GM23338 (cell line): ENCODE data around the gene GHR. TPM values are rescaled to one million over a fixed set of nuclear protein-coding genes. Genes with fewer than 3 reads are reported as not detected.

Experiments
- ATAC-seq: fragments of 200-7000 bp; cut with Tn5 transposase; 3 replicates; pipeline ENCODE4 v1.9.1; 2020
- DNase-seq: peaks from one replicate; pipeline ENCODE4 v3.0.0-alpha.2; 2015; ENCODE audit warnings: low spot score
- H2AFZ ChIP-seq: fragments of 200-600 bp; sonication (generic); 2 replicates; pipeline ENCODE4 v1.8.0; 2016; ENCODE audit warnings: antibody characterized with exemption, mild to moderate bottlenecking, moderate library complexity
- H3F3A ChIP-seq: fragments of 200-600 bp; sonication (generic); replicated peaks from 2 replicates; pipeline ENCODE4 v1.8.0; 2017; ENCODE audit warnings: antibody characterized with exemption, mixed run types, low read depth
- H3K27ac ChIP-seq: fragments of 200-600 bp; sonication (generic); 2 replicates; pipeline ENCODE4 v1.6.1; 2016; ENCODE audit warnings: low read depth
- H3K27me3 ChIP-seq: fragments of 200-600 bp; sonication (generic); 2 replicates; pipeline ENCODE4 v1.8.0; 2016; ENCODE audit warnings: mild to moderate bottlenecking, mixed run types, moderate library complexity; ENCODE audit not compliant: insufficient read depth
- H3K36me3 ChIP-seq: fragments of 200-600 bp; sonication (generic); 2 replicates; pipeline ENCODE4 v1.8.0; 2016; ENCODE audit warnings: mild to moderate bottlenecking; ENCODE audit not compliant: insufficient read depth
- H3K4me1 ChIP-seq: fragments of 200-600 bp; sonication (generic); 2 replicates; pipeline ENCODE4 v1.8.0; 2016; ENCODE audit warnings: mild to moderate bottlenecking, moderate library complexity; ENCODE audit not compliant: insufficient read depth
- H3K4me2 ChIP-seq: fragments of 200-600 bp; sonication (generic); 2 replicates; pipeline ENCODE4 v1.7.1; 2017; ENCODE audit warnings: mixed run types
- H3K4me3 ChIP-seq: fragments of 200-600 bp; sonication (generic); 2 replicates; pipeline ENCODE4 v1.6.1; 2016; ENCODE audit warnings: mixed run types
- H3K79me2 ChIP-seq: fragments of 200-600 bp; sonication (generic); replicated peaks from 2 replicates; pipeline ENCODE4 v1.8.0; 2017; ENCODE audit warnings: mild to moderate bottlenecking; ENCODE audit not compliant: insufficient read depth
- H3K9me2 ChIP-seq: fragments of 200-600 bp; sonication (generic); 2 replicates; pipeline ENCODE4 v1.8.0; 2017; ENCODE audit not compliant: insufficient read depth
- H4K20me1 ChIP-seq: fragments of 200-600 bp; sonication (generic); replicated peaks from 2 replicates; pipeline ENCODE4 v1.8.0; 2017; ENCODE audit warnings: mild to moderate bottlenecking; ENCODE audit not compliant: insufficient read depth
- H3K27ac Mint-ChIP-seq: 2 replicates; pipeline ENCODE4 v1.8.0; 2020; ENCODE audit warnings: inconsistent platforms, mild to moderate bottlenecking, moderate library complexity, mixed read lengths
- H3K27me3 Mint-ChIP-seq: 3 replicates; pipeline ENCODE4 v1.8.0; 2022; ENCODE audit warnings: low read depth, mild to moderate bottlenecking, moderate library complexity, mixed read lengths, inconsistent platforms; ENCODE audit not compliant: insufficient read depth, poor library complexity
- H3K36me3 Mint-ChIP-seq: 3 replicates; pipeline ENCODE4 v1.8.0; 2021; ENCODE audit warnings: low read depth, mild to moderate bottlenecking, inconsistent platforms, moderate library complexity, mixed read lengths
- H3K4me1 Mint-ChIP-seq: 3 replicates; pipeline ENCODE4 v1.8.0; 2020; ENCODE audit warnings: mild to moderate bottlenecking, inconsistent platforms, mixed read lengths
- H3K4me3 Mint-ChIP-seq: 3 replicates; pipeline ENCODE4 v1.8.0; 2021; ENCODE audit warnings: moderate library complexity, mild to moderate bottlenecking, inconsistent platforms, mixed read lengths
- H3K9me3 Mint-ChIP-seq: 3 replicates; pipeline ENCODE4 v1.8.0; 2020; ENCODE audit warnings: moderate library complexity, mild to moderate bottlenecking, inconsistent platforms, mixed read lengths
- CTCF ChIP-seq, 2 experiments: fragments of 200-600 bp in 1 of 2; sonication (generic) in 1 of 2; conservative IDR thresholded peaks; 2 replicates each; pipeline versions ENCODE4 v1.5.1 to v1.6.1; 2016 to 2017; ENCODE audit warnings: antibody characterized with exemption in 2 of 2, low read depth in 2 of 2, mild to moderate bottlenecking in 2 of 2, moderate library complexity in 1 of 2
- ETS1 ChIP-seq: IDR thresholded peaks from 2 replicates; pipeline ENCODE4 v1.6.1; 2016; ENCODE audit warnings: antibody characterized with exemption
- EZH2phosphoT487 ChIP-seq: fragments of 200-600 bp; sonication (generic); IDR thresholded peaks from one replicate; pipeline ENCODE4 v1.8.1; 2018; ENCODE audit warnings: antibody characterized with exemption; ENCODE audit not compliant: unreplicated experiment
- STAT1 ChIP-seq: IDR thresholded peaks from one replicate; pipeline ENCODE4 v1.6.1; 2016; ENCODE audit warnings: antibody characterized with exemption; ENCODE audit not compliant: unreplicated experiment
- ZNF114 ChIP-seq: fragments of 250-450 bp; sonication (Bioruptor Pico); IDR thresholded peaks from 2 replicates; pipeline ENCODE4 v1.5.0; 2020; ENCODE audit warnings: mild to moderate bottlenecking, moderate library complexity
- polyA plus RNA-seq: library from polyadenylated mRNA; unstranded; fragments of >200 nt; fragmentation: Nextera tagmentation; extraction: Ambion mirVana; gene quantifications from 2 replicates; pipeline ENCODE4 v1.2.1, GENCODE V29; 2016
- total RNA-seq: library from RNA; depleted of rRNA; stranded (reverse); fragments of >200 nt; shearing (Covaris generic); gene quantifications from 2 replicates; pipeline ENCODE4 v1.2.3, GENCODE V29; 2014
- TF ChIP-seq, protein P1 (sequence below): IDR thresholded peaks from one replicate; pipeline ENCODE4 v1.6.1; 2018; ENCODE audit warnings: antibody characterized with exemption; ENCODE audit not compliant: unreplicated experiment
- TF ChIP-seq, protein P2 (sequence below): fragments of 250-450 bp; sonication (Bioruptor Pico); IDR thresholded peaks from 2 replicates; pipeline ENCODE4 v1.5.0; 2020; ENCODE audit warnings: mild to moderate bottlenecking, moderate library complexity

The GHR gene
- total and polyA plus RNA-seq, 2 experiments from 2014 or later = 0.21 to 1.9 TPM

DNA sequence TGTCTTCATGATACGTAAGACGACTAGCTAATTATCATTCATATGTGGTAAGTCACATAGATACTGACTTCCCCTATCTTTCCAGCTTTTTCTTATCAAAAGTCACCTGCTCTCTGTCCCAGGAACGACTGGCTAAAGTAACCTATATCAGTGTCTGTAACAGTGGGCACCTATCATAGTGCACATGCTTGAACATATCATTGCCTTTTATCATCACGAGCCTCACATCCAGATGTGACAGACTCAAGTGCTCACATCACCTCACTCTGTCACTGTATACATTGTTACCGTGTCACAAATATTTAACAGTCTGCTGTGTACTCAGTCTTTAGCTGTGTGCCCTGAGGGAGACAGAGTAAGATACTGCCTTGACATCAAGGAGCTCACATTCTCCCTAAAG, 208.0 kb downstream of the GHR start:
- Histone ChIP-seq H3K4me3 (no peak overlapping the region), H3K36me3 (no peaks in the 10 kb centered on the region), H3F3A (no peaks in the 10 kb centered on the region), H2AFZ (no peak overlapping the region), H3K27ac (no peak overlapping the region), H4K20me1 (no peaks in the 10 kb centered on the region), H3K4me2 (no peak overlapping the region), H3K4me1 (no peaks in the 10 kb centered on the region; the same call in 1 of the 2 replicates), H3K79me2 (no peaks in the 10 kb centered on the region), H3K27me3 (no peaks in the 10 kb centered on the region), H3K9me2 (peaks cover under 1% of the 10 kb centered on the region; the same call in 1 of the 2 replicates)
- Mint-ChIP-seq H3K36me3 (no peaks in the 10 kb centered on the region), H3K9me3 (peaks cover 3% of the 10 kb centered on the region; the same call in 2 of the 3 replicates), H3K4me3 (no peak overlapping the region), H3K27ac (no peak overlapping the region), H3K27me3 (peaks cover 1% of the 10 kb centered on the region), H3K4me1 (peaks cover 4% of the 10 kb centered on the region)
- TF ChIP-seq, protein P1, sequence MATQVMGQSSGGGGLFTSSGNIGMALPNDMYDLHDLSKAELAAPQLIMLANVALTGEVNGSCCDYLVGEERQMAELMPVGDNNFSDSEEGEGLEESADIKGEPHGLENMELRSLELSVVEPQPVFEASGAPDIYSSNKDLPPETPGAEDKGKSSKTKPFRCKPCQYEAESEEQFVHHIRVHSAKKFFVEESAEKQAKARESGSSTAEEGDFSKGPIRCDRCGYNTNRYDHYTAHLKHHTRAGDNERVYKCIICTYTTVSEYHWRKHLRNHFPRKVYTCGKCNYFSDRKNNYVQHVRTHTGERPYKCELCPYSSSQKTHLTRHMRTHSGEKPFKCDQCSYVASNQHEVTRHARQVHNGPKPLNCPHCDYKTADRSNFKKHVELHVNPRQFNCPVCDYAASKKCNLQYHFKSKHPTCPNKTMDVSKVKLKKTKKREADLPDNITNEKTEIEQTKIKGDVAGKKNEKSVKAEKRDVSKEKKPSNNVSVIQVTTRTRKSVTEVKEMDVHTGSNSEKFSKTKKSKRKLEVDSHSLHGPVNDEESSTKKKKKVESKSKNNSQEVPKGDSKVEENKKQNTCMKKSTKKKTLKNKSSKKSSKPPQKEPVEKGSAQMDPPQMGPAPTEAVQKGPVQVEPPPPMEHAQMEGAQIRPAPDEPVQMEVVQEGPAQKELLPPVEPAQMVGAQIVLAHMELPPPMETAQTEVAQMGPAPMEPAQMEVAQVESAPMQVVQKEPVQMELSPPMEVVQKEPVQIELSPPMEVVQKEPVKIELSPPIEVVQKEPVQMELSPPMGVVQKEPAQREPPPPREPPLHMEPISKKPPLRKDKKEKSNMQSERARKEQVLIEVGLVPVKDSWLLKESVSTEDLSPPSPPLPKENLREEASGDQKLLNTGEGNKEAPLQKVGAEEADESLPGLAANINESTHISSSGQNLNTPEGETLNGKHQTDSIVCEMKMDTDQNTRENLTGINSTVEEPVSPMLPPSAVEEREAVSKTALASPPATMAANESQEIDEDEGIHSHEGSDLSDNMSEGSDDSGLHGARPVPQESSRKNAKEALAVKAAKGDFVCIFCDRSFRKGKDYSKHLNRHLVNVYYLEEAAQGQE = no peak
- no peak for TF ChIP-seq STAT1
- TF ChIP-seq ETS1 = no peak
- TF ChIP-seq ZNF114 (CRISPR knock-in tag) = no peak
- TF ChIP-seq EZH2phosphoT487 = no peak
- TF ChIP-seq, protein P2, sequence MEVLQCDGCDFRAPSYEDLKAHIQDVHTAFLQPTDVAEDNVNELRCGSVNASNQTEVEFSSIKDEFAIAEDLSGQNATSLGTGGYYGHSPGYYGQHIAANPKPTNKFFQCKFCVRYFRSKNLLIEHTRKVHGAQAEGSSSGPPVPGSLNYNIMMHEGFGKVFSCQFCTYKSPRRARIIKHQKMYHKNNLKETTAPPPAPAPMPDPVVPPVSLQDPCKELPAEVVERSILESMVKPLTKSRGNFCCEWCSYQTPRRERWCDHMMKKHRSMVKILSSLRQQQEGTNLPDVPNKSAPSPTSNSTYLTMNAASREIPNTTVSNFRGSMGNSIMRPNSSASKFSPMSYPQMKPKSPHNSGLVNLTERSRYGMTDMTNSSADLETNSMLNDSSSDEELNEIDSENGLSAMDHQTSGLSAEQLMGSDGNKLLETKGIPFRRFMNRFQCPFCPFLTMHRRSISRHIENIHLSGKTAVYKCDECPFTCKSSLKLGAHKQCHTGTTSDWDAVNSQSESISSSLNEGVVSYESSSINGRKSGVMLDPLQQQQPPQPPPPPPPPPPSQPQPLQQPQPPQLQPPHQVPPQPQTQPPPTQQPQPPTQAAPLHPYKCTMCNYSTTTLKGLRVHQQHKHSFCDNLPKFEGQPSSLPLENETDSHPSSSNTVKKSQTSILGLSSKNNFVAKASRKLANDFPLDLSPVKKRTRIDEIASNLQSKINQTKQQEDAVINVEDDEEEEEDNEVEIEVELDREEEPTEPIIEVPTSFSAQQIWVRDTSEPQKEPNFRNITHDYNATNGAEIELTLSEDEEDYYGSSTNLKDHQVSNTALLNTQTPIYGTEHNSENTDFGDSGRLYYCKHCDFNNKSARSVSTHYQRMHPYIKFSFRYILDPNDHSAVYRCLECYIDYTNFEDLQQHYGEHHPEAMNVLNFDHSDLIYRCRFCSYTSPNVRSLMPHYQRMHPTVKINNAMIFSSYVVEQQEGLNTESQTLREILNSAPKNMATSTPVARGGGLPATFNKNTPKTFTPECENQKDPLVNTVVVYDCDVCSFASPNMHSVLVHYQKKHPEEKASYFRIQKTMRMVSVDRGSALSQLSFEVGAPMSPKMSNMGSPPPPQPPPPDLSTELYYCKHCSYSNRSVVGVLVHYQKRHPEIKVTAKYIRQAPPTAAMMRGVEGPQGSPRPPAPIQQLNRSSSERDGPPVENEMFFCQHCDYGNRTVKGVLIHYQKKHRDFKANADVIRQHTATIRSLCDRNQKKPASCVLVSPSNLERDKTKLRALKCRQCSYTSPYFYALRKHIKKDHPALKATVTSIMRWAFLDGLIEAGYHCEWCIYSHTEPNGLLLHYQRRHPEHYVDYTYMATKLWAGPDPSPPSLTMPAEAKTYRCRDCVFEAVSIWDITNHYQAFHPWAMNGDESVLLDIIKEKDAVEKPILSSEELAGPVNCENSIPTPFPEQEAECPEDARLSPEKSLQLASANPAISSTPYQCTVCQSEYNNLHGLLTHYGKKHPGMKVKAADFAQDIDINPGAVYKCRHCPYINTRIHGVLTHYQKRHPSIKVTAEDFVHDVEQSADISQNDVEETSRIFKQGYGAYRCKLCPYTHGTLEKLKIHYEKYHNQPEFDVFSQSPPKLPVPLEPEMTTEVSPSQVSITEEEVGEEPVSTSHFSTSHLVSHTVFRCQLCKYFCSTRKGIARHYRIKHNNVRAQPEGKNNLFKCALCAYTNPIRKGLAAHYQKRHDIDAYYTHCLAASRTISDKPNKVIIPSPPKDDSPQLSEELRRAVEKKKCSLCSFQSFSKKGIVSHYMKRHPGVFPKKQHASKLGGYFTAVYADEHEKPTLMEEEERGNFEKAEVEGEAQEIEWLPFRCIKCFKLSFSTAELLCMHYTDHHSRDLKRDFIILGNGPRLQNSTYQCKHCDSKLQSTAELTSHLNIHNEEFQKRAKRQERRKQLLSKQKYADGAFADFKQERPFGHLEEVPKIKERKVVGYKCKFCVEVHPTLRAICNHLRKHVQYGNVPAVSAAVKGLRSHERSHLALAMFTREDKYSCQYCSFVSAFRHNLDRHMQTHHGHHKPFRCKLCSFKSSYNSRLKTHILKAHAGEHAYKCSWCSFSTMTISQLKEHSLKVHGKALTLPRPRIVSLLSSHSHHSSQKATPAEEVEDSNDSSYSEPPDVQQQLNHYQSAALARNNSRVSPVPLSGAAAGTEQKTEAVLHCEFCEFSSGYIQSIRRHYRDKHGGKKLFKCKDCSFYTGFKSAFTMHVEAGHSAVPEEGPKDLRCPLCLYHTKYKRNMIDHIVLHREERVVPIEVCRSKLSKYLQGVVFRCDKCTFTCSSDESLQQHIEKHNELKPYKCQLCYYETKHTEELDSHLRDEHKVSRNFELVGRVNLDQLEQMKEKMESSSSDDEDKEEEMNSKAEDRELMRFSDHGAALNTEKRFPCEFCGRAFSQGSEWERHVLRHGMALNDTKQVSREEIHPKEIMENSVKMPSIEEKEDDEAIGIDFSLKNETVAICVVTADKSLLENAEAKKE = no peak
- TF ChIP-seq CTCF (conservative IDR thresholded peaks at IDR 0.05; ENCODE audit: low read depth in 2 of 2) = no peak
- ATAC-seq (no peak), DNase-seq (no peak)
